Measurements from ENCODE around the gene FAM161B.
"Not testable (repeated sequence)": the region's sequence is repeated elsewhere in the genome, so short reads cannot be mapped to it uniquely, and the experiment has no call there.

The FAM161B gene

DNA sequence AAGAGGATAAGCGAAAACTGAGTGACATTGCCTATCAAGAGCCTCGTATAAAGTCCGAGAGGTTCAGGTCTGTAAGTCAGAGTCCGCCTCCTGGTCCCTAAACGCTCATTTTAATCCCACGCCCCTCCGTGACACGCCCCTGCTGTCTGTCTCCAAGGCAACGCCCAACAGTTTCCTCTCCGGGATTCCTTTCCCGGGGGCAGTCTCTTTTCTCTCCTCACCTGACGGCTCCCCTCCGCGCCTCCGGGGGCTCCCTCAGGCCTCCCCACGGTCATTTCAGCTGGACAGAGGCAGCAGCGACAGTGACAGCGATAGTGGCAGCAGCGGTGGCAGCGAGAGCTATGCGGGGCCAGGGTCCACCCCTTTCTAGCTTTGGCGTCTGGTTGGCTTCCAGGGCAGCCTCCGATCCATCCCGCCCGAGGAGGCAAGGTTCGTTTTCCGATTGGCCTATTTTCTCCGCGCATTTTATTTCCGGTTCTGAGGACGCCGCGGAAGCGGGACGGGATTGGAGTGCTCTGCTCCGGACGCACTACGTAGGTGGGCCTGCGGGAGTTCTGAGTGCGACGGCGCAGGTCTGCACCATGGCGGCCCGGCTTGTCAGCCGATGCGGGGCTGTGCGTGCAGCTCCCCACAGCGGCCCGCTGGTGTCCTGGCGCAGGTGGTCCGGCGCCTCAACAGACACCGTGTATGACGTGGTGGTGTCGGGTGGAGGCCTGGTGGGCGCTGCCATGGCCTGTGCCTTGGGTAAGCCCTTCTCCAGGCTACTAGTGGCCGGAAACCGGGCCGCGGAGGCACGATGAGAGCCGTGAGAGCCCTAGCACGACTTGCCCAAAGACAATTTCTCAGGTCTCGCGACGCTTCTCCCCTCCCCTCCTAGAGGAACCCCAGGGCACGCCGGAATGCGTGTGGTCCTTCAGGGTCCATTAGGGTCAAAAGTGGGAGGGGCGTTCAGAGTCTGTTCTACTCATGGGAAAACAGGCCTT, at the start of gene FAM161B, which contains the start of gene COQ6:
FAM161B (minus strand) TSS at position 343 of the 983 bp plus-strand sequence; CDS start at position 275, 68 bp downstream.
COQ6 (plus strand) TSS at position 551 of the 983 bp plus-strand sequence; CDS start at position 582, 31 bp downstream.
- DNase-seq: peak; percentile 99

GRCh38 chr14:73998726-73999125, 48.8 kb upstream of the FAM161B start:
- DNase-seq: no peak

GRCh38 chr14:73997944-73998447, 48.1 kb upstream of the FAM161B start:
- no peak for DNase-seq

GRCh38 chr14:73997108-73997943, 47.4 kb upstream of the FAM161B start:
- no peak for DNase-seq

DNA sequence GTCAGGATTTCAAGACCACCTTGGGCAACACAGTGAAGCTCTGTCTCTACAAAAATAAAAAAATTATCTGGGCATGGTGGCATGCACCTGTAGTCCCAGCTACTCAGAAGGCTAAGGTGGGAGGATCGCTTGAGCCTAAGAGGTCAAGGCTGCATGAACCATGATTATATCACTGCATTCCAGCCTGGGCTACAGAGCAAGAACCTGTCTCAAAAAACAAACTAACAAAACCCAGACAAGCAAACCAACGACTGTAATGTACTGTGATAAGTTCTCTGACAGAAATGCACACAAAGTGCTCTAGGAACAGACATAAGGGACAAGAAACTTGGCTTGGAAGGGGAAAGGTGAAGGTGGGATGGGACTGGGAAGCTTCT, 46.8 kb upstream of the FAM161B start:
- DNase-seq: no peak

GRCh38 chr14:73995977-73996378, 46.1 kb upstream of the FAM161B start:
- DNase-seq: no peak

- not testable (repeated sequence) for DNase-seq
Observed at GRCh38 chr14:73994926-73995325, 45.0 kb upstream of the FAM161B start.

DNA sequence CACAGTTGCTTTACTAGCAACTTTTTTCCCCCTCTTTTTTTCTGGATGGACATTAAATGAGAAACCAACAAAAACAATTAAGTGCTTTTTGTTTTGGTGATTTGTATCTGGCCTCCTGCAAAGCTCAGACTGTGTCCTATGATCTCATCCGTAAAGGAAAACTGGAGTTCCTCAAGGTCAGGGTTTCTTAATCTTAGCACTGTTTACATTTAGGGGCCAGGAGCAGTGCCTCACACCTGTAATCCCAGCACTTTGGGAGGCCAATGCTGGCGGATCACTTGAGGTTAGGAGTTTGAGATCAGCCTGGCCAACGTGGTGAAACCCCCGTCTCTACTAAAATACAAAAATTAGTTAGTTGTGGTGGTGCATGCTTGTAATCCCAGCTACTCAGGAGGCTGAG, 41.2 kb upstream of the FAM161B start:
- no peak for DNase-seq

GRCh38 chr14:73988656-73989055, 38.8 kb upstream of the FAM161B start:
- not testable (repeated sequence) for DNase-seq

DNA sequence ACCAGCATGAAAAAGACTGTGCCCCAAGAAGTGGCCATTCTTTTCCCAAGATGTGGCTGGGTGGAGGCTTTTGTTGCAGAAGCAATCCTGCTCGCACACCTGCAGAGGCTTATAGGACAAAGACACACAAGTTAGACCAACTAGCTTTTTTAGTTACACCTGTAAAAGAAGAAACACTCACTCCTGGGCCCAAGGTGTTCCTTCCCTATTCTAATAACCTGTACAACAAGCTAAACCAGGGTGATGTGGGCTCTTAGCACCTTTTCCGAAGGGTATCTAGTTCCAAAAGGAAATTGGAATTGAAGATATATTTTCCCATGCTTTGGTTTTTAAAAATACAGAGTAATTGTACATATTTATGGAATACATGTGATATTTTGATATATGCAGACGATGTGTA, 38.2 kb upstream of the FAM161B start:
- no peak for DNase-seq

- DNase-seq: no peak
Observed at GRCh38 chr14:73977896-73978295, 28.0 kb upstream of the FAM161B start.

DNA sequence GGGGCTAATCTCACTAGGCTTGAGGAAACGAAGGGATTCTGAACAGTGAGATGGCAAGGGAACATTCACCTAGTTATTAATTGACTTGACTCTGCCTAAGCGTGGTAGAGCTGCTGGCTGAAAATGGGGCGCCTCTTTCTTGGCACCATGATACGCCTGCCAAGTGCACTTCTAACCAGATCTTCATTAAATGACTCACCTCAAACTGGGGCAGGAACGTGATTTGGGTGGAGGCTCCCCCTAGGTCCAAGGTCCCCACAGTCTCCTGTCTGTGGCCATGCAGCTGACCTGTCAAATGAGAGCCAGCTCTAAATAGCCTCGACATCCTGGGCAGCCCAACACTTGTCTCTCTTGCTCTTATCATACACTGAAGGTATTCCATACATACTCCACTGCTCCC, 26.2 kb upstream of the FAM161B start:
- DNase-seq: no peak

GRCh38 chr14:73973497-73973896, 23.6 kb upstream of the FAM161B start:
- DNase-seq: no peak

- DNase-seq: no peak
Observed at GRCh38 chr14:73968885-73969284, 19.0 kb upstream of the FAM161B start.

- no peak for DNase-seq
Observed at GRCh38 chr14:73965216-73965615, 15.3 kb upstream of the FAM161B start.

GRCh38 chr14:73961192-73961591, 11.3 kb upstream of the FAM161B start:
- no peak for DNase-seq

GRCh38 chr14:73958591-73958990, 8.7 kb upstream of the FAM161B start:
- no peak for DNase-seq

DNA sequence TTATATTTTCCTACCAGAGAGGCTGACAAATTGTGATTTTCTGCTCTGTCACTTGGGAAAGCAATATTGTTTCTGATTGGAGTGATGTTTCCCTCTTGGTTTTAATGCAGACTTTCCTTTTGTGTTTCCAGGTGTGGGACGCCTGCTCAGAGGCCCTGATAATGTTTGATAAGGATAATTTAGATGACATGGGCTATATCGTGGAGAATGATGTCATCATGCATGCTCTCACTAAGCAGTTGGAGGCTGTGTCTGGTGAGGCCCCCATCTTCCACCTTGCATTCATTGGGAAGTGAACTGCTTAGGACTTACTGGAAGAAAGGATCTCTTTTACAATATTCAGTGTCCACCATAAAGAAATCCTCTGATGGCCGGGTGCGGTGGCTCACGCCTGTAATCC, 5.8 kb upstream of the FAM161B start:
- DNase-seq: no peak

DNA sequence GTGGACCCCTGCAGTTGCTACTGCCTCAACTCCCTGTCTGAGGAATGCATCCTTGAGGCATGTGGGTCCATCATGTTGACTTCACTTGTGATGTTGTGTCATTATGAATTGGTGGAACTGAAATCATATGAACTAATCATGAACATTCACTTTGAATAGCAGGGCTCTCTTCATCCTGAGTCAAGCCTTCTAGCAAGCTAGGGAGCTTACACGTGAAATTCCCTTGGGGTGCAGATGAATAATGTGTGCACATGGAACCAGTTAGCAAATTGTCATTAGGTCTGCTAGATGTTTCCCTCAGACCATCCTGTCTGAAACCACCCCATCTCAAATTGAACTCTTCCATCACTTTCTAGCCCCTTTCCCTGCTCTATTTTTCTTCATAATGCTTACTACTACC, 3.8 kb upstream of the FAM161B start:
- DNase-seq: no peak

DNA sequence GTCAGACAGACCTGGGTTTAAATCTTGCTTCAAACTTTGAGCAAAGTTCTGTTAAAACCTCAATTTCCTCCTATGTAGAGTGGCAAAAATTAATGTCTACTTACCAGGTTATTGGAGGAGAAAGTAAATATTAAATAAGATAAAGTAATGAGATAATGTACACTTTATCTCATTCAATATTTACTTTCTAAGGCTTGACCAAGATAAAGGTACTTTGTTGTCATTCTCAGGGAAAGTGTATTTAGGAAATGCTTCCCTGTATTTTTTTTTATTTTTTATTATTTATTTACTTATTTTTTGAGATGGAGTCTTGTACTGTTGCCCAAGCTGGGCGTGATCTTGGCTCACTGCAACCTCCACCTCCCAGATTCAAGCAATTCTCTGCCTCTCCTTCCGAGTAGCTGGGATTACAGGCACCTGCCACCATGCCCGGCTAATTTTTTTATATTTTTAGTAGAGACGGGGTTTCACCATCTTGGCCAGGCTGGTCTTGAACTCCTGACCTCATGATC, 4.7 kb downstream of the FAM161B start:
- no peak for DNase-seq

- no peak for DNase-seq
Observed at GRCh38 chr14:73944432-73945158, 5.3 kb downstream of the FAM161B start.

- DNase-seq: peak; percentile 88
Observed at GRCh38 chr14:73943083-73943482, 6.8 kb downstream of the FAM161B start.

Data from NCI-H226 (cell line).